IPS-18c (cell line): ENCODE results near the gene URGCP.
"Not testable (repeated sequence)": the region's sequence is repeated elsewhere in the genome, so short reads cannot be mapped to it uniquely, and the experiment has no call there.

Experiments used
- H3K4me3 ChIP-seq: 2 replicates; pipeline ENCODE4 v1.7.0; 2013; ENCODE audit warnings: low read depth, mild to moderate bottlenecking, low read length, moderate library complexity; ENCODE audit not compliant: insufficient read depth
- H3K9me3 ChIP-seq: one replicate; pipeline ENCODE4 v1.6.1; 2013; ENCODE audit warnings: mild to moderate bottlenecking, low read length, moderate library complexity; ENCODE audit not compliant: control insufficient read depth, insufficient read depth

The URGCP gene

DNA sequence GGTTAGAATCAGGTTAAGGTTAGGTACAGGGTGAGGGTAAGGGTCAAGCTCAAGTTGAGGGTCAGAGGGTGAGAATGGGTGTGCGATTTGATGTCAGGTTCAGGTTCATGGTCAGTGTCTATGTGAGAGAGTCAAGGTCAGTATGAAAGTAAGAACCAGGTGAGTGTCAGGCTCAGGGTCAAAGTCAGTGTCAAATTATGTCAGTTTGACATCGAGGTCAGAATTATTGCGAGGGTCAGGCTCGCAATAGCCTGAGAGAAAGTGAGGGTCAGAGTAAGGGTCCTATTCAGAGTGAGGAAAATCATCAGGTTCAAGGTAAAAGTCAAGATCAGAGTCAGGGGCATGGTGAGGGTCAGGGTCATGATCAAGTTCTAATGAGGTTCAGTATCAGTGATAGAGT lies 50.1 kb downstream of the URGCP start:
- Histone ChIP-seq H3K9me3 (no peaks in the 10 kb centered on the region), H3K4me3 (no peak overlapping the region)

DNA sequence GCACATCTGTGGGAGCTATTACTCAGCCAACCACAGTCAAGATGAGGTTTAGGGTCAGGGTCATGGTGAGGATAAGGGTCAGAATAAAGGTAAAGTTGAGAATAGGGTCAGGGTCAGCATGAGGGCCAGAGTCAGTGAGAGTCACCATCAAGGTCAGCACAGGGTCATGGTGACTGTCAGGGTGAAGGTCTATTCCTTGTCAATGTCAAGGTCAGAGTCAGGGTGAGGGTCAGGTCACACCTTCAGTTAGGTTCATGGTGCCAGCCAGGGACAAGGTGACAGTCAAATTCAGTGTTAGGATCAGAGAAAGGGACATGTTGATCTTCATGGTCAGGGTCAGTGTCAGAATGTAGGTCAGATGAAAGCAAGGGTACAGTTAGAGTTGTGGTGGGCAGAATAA lies 51.2 kb downstream of the URGCP start:
- Histone ChIP-seq H3K9me3 (no peaks in the 10 kb centered on the region), H3K4me3 (no peak overlapping the region)

DNA sequence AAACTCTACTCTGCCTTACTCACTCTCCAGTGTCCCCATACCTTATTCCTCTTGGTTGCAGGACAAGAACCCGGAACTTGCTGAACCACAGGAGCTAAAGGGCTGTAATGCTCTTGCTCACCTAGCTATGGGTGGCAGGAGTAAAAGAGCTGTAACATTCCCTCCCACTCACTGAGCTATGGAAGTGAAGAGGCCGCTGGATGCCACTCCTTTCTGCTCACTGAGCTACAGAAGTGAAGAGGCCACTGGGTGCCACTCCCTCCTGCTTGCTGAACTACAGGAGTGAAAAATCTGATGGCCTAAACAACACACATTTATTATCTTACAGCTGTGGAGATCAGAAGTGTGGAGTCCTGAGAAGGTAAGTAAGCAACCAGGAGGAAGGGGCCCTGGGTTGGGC lies 54.6 kb downstream of the URGCP start:
- no peak overlapping the region for H3K4me3 ChIP-seq
- no peaks in the 10 kb centered on the region for H3K9me3 ChIP-seq

DNA sequence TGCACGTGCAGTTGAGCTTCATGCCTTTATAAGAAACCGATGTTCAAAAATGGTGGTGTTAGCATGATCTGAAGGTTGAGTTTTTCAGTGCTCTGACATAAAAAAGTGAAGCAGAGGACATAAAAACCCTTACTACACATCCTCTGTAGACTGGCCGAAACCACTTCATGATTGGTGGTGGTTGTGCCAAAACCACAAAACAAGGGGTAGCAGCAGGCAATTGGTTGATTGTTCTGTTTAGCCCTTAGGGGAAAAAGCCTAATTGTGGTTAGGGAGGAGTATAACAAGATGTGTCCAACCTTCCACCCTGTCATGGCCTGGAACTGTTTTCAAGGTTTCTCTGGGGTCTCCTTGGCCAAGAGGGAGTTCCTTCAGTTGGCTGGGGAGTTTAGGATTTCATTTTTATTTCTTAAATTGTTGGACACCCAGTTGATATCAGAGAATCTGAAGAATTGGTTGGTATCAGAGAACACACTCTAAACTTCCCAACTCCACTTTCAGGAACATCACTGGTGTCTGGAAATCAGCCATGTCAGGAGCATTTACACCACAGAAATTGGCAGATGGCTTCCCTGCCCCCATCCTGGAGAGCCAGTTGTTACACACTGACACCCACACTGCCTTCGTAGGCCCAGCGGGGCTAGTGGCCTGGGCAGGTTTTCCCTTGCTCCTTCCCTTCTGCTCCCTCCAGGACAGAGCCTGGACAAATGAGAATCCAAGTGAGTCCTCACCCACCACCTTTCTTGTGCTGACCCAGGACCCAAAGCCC lies 55.9 kb downstream of the URGCP start:
- H3K4me3 ChIP-seq: no peak overlapping the region
- no peaks in the 10 kb centered on the region for H3K9me3 ChIP-seq

DNA sequence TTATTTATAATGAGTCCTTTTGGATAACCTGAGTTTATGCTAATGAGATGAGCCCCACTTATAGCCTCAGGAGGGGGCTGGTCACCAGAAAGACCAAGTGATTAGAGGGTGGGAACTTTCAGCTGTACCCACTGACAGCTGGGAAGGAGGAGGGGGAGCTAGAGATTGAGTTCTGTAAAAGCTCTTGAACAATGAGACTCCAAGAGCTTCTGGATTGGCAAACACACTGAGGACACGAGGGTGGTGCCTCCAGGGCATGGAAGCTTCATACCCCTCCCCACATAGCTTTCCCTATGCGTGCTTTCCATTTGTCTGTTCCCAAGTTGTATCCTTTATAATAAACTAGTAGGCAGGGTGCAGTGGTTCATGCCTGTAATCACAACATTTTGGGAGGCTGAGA lies 57.3 kb downstream of the URGCP start:
- Histone ChIP-seq H3K9me3 (no peaks in the 10 kb centered on the region), H3K4me3 (no peak overlapping the region)

DNA sequence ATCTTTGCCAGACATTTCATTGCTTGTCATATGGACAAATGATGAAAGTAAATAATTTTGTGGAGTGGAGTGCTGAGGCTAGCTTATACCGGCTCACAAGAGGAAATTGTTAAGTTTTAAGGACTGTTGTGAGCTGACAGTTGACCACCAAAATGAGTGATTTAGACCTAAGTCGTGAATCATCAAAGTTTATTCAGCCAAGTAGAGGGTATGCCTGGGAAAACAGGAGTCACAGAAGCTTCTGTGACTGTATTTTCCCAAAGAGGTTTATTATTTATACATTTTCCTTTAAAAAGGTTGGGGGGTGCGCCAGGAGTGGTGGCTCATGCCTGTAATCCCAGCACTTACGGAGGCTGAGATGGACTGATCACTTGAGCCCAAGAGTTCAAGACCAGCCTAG lies 58.9 kb downstream of the URGCP start:
- Histone ChIP-seq H3K4me3 (no peak overlapping the region), H3K9me3 (no peaks in the 10 kb centered on the region)

DNA sequence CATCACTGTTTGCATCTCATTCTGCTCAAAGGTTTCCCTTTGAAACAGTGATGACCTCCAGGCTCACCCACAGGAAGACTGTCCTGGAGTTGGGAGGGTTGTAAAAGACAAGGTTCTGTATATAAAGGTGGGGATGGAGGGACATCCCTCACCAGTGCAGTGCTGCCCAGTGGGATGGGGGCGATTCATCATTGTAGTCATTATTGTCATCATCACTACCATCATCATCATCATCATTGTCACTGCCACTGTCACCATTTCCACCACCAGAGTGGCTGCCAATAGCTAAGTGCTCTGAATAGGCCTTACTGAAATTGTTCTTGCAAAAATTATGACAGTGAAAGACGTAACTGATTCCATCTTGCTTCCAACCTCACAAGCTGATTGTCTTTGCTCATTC lies 61.7 kb downstream of the URGCP start:
- Histone ChIP-seq H3K9me3 (no peaks in the 10 kb centered on the region), H3K4me3 (no peak overlapping the region)

DNA sequence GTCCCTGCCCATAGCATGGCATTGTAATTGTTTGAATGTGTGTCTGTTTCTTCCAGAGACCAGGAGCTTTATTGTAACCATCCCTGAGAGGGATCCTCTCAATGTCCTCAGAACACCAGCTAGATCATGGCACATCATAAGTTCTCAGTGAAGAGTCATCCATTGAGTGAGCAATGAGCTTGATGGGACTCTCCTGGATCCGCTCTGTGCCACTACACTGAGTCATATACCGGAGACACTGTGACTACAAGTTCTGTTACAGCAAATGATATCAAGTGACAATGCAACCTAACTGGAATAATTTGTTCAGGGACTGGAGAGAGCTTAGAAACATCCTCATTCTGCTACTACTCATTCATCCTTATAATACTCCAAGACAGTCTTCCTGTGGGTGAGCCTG lies 62.1 kb downstream of the URGCP start:
- no peaks in the 10 kb centered on the region for H3K9me3 ChIP-seq
- H3K4me3 ChIP-seq: no peak overlapping the region

DNA sequence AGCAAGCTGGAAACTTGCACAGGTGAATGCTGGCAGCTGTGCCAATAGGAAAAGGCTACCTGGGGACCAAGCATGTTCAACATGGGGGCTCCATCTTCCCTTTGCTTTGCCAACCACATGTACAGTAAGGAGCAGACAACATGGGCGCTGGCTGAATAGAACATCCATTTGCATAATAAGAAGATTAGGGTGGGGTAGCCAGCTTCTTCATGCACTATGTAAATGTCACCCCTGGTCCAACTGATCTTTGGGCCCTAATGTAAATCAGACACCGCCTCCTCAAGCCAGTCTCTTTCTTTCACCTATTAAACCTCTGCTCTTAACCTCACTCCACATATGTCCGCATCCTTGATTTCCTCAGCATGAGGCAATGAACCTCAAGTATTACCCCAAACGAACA lies 63.1 kb downstream of the URGCP start:
- Histone ChIP-seq H3K9me3 (no peaks in the 10 kb centered on the region), H3K4me3 (no peak overlapping the region)

DNA sequence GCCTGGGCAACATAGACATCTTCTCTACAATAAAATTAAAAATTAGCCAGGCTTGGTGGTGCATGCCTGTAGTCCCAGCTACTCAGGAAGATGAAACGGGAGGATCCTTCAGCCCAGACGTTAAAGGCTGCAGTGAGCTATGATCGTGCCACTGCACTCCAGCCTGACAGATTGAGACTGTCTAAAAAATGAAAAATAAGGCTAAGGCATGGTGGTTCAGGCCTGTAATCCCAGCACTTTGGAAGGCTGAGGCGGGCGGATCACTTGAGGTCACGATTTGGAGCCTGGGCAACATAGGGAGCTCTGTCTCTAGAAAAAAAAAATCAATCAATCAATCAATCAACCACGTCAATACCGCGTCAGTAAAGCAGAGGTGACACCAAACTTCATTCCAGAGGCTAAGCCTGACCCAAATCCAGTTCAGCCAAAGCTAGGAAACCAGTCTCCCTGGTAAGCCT lies 68.2 kb downstream of the URGCP start:
- Histone ChIP-seq H3K9me3 (no peaks in the 10 kb centered on the region), H3K4me3 (no peak overlapping the region)

DNA sequence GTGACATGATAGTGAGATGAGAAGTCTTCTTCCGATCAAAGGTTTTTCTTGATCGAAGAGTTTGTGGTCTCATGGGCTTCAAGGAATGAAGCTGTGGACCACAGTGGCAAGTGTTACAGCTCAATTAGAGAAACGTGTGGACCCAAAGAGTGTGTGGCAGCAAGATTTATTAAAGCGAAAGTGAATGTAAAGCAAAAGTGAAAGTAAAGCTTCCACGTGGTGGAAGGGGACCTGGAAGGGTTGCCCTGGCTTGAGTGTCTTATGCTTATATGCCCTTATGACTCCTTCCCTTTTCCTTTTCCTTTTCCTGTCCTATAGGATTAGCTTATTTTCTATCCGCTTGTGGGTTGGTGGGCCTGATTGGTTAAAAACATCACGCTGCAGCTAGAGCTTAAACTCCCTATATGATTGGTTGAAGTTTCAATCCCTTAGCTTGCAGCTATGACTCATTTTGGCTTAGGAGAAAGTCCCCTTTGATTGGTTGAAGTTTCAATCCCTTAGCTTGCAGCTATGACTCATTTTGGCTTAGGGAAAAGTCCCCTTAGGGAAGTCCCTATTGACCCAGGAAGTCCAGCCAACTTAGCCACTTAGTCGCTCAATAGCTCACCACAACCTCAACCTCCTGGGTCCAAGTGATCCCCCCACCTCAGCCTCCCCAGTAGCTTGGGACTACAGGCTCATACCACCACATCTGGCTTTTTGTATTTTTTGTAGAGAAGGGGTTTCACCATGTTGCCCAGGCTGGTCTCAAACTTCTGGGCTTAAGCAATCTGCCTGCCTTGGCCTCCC lies 71.7 kb downstream of the URGCP start:
- no peaks in the 10 kb centered on the region for H3K9me3 ChIP-seq
- H3K4me3 ChIP-seq: no peak overlapping the region

DNA sequence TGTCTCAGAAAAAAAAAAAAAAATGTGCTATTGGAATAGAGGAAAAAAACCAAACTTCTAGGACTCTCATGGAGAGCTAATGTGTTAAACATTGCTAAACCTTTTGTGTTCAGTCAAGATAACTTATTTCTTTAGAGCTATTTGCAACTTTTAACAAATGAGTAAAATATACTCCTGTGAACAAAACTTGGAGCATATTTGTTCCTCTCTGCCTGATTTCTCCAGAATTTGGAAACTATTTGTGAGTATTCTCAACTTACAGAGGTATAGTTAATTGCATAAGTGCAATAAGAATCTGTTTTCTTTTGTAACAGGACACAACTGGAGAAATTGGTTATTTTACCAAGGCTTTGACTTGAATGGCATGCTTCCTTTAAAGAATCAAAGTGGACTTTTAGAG lies 75.5 kb downstream of the URGCP start:
- not testable (repeated sequence) for H3K9me3 ChIP-seq, H3K4me3 ChIP-seq
